Endothelial cell of umbilical vein (primary cell): ENCODE data around the gene TRIM61. TPM values are rescaled to one million over a fixed set of nuclear protein-coding genes. Genes with fewer than 3 reads are reported as not detected.

ENCODE experiments used
- BruUV-seq: library from RNA; stranded (reverse); fragments of 400-500 nt; replicated peaks from 2 replicates; lab custom pipeline; 2021; lab: Mats Ljungman, UMichigan
- CTCF ChIA-PET: fragments of 300-600, 350-600 bp; sonication (Branson Sonifier 250); formaldehyde crosslinking; loops from one replicate; lab custom pipeline; 2021; ENCODE audit warnings: antibody characterized with exemption, inconsistent platforms; lab: Charles Lee
- POLR2A ChIA-PET: fragments of 300-600, 350-600 bp; sonication (Branson Sonifier 250); formaldehyde crosslinking; loops from one replicate; lab custom pipeline; 2021; ENCODE audit warnings: antibody characterized with exemption, inconsistent platforms; lab: Charles Lee
- DNase-seq: peaks from one replicate; pipeline ENCODE4 v3.0.0-alpha.2; 2011; ENCODE audit warnings: low read depth, low spot score
- FAIRE-seq: peaks from 2 replicates; lab custom pipeline; 2011; peaks lifted over from hg19 to GRCh38; lab: Jason Lieb, UNC
- H2AFZ ChIP-seq: 2 replicates; pipeline ENCODE4 v1.6.0; 2012; ENCODE audit warnings: low read depth, low read length, control low read depth, inconsistent platforms
- H3K27ac ChIP-seq: 2 replicates; pipeline ENCODE4 v1.5.1; 2011; ENCODE audit warnings: low read depth, mild to moderate bottlenecking, control low read depth, low read length, moderate library complexity; ENCODE audit not compliant: insufficient read depth
- H3K27me3 ChIP-seq, 2 experiments: 2 replicates each; pipeline versions ENCODE4 v1.6.0 to v1.6.1; 2011; ENCODE audit warnings: low read length in 2 of 2, mixed read lengths in 1 of 2; ENCODE audit not compliant: control insufficient read depth in 2 of 2, insufficient read depth in 2 of 2
- H3K36me3 ChIP-seq, 2 experiments: 2 replicates in 1 of 2; 3 replicates in 1 of 2; pipeline ENCODE4 v1.5.1; 2011; ENCODE audit warnings: low read length in 2 of 2, mild to moderate bottlenecking in 1 of 2, moderate library complexity in 1 of 2; ENCODE audit not compliant: control insufficient read depth in 2 of 2, insufficient read depth in 2 of 2; ENCODE audit errors: extremely low read depth in 1 of 2
- H3K4me1 ChIP-seq: 3 replicates; pipeline ENCODE4 v1.5.1; 2011; ENCODE audit warnings: mild to moderate bottlenecking, low read length; ENCODE audit not compliant: control insufficient read depth, insufficient read depth; ENCODE audit errors: extremely low read depth
- H3K4me2 ChIP-seq: 2 replicates; pipeline ENCODE4 v1.6.1; 2011; ENCODE audit warnings: low read length, control low read depth, mixed read lengths; ENCODE audit not compliant: insufficient read depth
- H3K4me3 ChIP-seq, 3 experiments: fragments of 200-600 bp in 1 of 3; sonication (generic), shearing (Covaris generic) in 1 of 3; replicated peaks in 1 of 3; 2 replicates each; pipeline ENCODE4 v1.5.1; 2011 to 2016; ENCODE audit warnings: control low read depth in 3 of 3, low read length in 3 of 3, mild to moderate bottlenecking in 2 of 3, inconsistent platforms in 1 of 3, low read depth in 1 of 3, moderate library complexity in 1 of 3; ENCODE audit not compliant: insufficient read depth in 1 of 3
- H3K79me2 ChIP-seq: 2 replicates; pipeline ENCODE4 v1.6.0; 2012; ENCODE audit warnings: low read length, inconsistent platforms; ENCODE audit not compliant: control insufficient read depth, insufficient read depth
- H3K9ac ChIP-seq: replicated peaks from 2 replicates; pipeline ENCODE3; 2011; ENCODE audit warnings: low read length, control low read depth; ENCODE audit not compliant: insufficient read depth; ENCODE audit errors: extremely low read depth
- H3K9me1 ChIP-seq: replicated peaks from 3 replicates; pipeline ENCODE4 v1.6.0; 2011; ENCODE audit warnings: mild to moderate bottlenecking, low read length; ENCODE audit not compliant: control insufficient read depth, insufficient read depth; ENCODE audit errors: extremely low read depth
- H3K9me3 ChIP-seq: replicated peaks from 2 replicates; pipeline ENCODE4 v1.5.1; 2012; ENCODE audit warnings: low read length, inconsistent platforms; ENCODE audit not compliant: control insufficient read depth, insufficient read depth
- H4K20me1 ChIP-seq: replicated peaks from 2 replicates; pipeline ENCODE3; 2011; ENCODE audit warnings: mild to moderate bottlenecking, low read length; ENCODE audit not compliant: control insufficient read depth, insufficient read depth; ENCODE audit errors: extremely low read depth
- CTCF ChIP-seq, 2 donors: IDR thresholded peaks; 1 replicate in 1 of 2; 2 replicates in 1 of 2; pipeline ENCODE4 v1.5.1; 2011; ENCODE audit warnings: low read length in 2 of 2, mild to moderate bottlenecking in 2 of 2, moderate library complexity in 2 of 2, control low read depth in 1 of 2, inconsistent platforms in 1 of 2, low read depth in 1 of 2; ENCODE audit not compliant: insufficient read depth in 1 of 2; ENCODE audit errors: extremely low read depth in 1 of 2
- EZH2 ChIP-seq: IDR thresholded peaks from 2 replicates; pipeline ENCODE4 v1.6.1; 2012; ENCODE audit warnings: borderline replicate concordance, low read depth, mild to moderate bottlenecking, moderate library complexity, low read length, inconsistent platforms; ENCODE audit not compliant: severe bottlenecking
- FOS ChIP-seq: IDR thresholded peaks from 2 replicates; pipeline ENCODE4 v1.6.1; 2011; ENCODE audit warnings: mild to moderate bottlenecking, low read length, moderate library complexity, borderline replicate concordance; ENCODE audit not compliant: insufficient read depth
- MAX ChIP-seq: IDR thresholded peaks from 2 replicates; pipeline ENCODE4 v1.6.1; 2011; ENCODE audit not compliant: insufficient read depth, insufficient read length
- POLR2AphosphoS5 ChIP-seq: IDR thresholded peaks from 2 replicates; pipeline ENCODE4 v1.6.1; 2012; ENCODE audit warnings: low read depth, mild to moderate bottlenecking, control low read depth, low read length, moderate library complexity; ENCODE audit not compliant: insufficient read depth
- dilution Hi-C: fragments of 300-500 bp; cut with MboI; formaldehyde crosslinking; loops from one replicate; pipeline ENCODE4 v1.15.0; 2019; ENCODE audit warnings: low sequenced_read_pairs; ENCODE audit not compliant: extremely low pct_ligation_motif_present
- intact Hi-C: fragments of 100-400 bp; cut with micrococcal nuclease; formaldehyde crosslinking; loops from one replicate; pipeline ENCODE4 v1.10.0; 2022
- polyA plus RNA-seq, 4 experiments: library from polyadenylated mRNA; depleted of rRNA in 3 of 4; stranded (reverse) in 3 of 4; unstranded in 1 of 4; fragments of >200 nt; gene quantifications; 2 replicates each; pipeline versions ENCODE4 v1.2.1 to v1.2.3, GENCODE V29; 2011 to 2012; ENCODE audit warnings: missing spikeins in 1 of 4
- total RNA-seq: library from RNA; stranded (reverse); gene quantifications from 2 replicates; pipeline ENCODE4 v1.2.3, GENCODE V29; 2021

TRIM61 gene
- total and polyA plus RNA-seq, 2 donors (not counting 3 experiments of a cell fraction or from before 2014, with no cell fraction given): 0.22 TPM; not detected in 1

- CTCF ChIA-PET: no interaction called here
- no peak overlapping the region for H3K27ac ChIP-seq
- intact Hi-C loops: no loop called here
- no peaks in the 10 kb centered on the region for H3K36me3 ChIP-seq
- H3K9ac ChIP-seq: no peak overlapping the region
- no peak overlapping the region for H3K4me3 ChIP-seq
- dilution Hi-C loops: no loop called here
- TF ChIP-seq POLR2AphosphoS5 (no peak), EZH2 (no peak), FOS (no peak), CTCF (IDR thresholded peaks at IDR 0.05; ENCODE audit: extremely low read depth in 1 of 2, insufficient read depth in 1 of 2, low read depth in 1 of 2, low read length in 2 of 2) (no peak), MAX (no peak)
- H3K9me3 ChIP-seq: no peaks in the 10 kb centered on the region
- H3K79me2 ChIP-seq: no peaks in the 10 kb centered on the region
- H3K9me1 ChIP-seq: no peaks in the 10 kb centered on the region
- BruUV-seq: no TSS peak
- H3K4me2 ChIP-seq: no peak overlapping the region
- DNase-seq (no peak), FAIRE-seq (no peak)
- H3K4me1 ChIP-seq: no peaks in the 10 kb centered on the region
- H4K20me1 ChIP-seq: no peaks in the 10 kb centered on the region
- H3K27me3 ChIP-seq: no peaks in the 10 kb centered on the region
- POLR2A ChIA-PET: no interaction called here
- H2AFZ ChIP-seq: no peak overlapping the region
Measured at GRCh38 chr4:165006456-165006855, 29.0 kb upstream of the TRIM61 start.
